Activated T-helper 2 cell treated with anti-CD3 and anti-CD28 coated beads, Interferon-gamma antibody, Interleukin-2, Interleukin-4, amounts not matched to agents 10 μg/mL and 5 μg/mL and 100 μg/mL, durations not matched to agents 14 hours and 24 hours and 36 hours (primary cell): ENCODE data around the gene OR10A3. TPM values are rescaled to one million over a fixed set of nuclear protein-coding genes. Genes with fewer than 3 reads are reported as not detected.

Experiments used
- DNase-seq: peaks from one replicate; pipeline ENCODE4 v3.0.0; 2021; ENCODE audit warnings: low spot score
- H3K27ac Mint-ChIP-seq: one replicate; pipeline ENCODE4 v1.8.0; 2021; ENCODE audit warnings: mixed read lengths
- H3K27me3 Mint-ChIP-seq: one replicate; pipeline ENCODE4 v1.8.0; 2021; ENCODE audit warnings: low read depth, mixed read lengths
- H3K36me3 Mint-ChIP-seq: one replicate; pipeline ENCODE4 v1.8.0; 2021; ENCODE audit warnings: low read depth, mixed read lengths
- H3K4me1 Mint-ChIP-seq: one replicate; pipeline ENCODE4 v1.8.0; 2021; ENCODE audit warnings: low read depth, mixed read lengths
- H3K4me3 Mint-ChIP-seq: one replicate; pipeline ENCODE4 v1.8.0; 2021; ENCODE audit warnings: low read depth, mild to moderate bottlenecking, moderate library complexity, mixed read lengths
- H3K9me3 Mint-ChIP-seq: one replicate; pipeline ENCODE4 v1.8.0; 2021; ENCODE audit warnings: mixed read lengths
- intact Hi-C: fragments of 100-400 bp; cut with micrococcal nuclease; formaldehyde crosslinking; loops from one replicate; pipeline ENCODE4 v1.15.1; 2023
- total RNA-seq: library from RNA; stranded (reverse); gene quantifications from 2 replicates; pipeline ENCODE4 v1.2.3, GENCODE V29; 2022

OR10A3 gene
- total RNA-seq, 1 donor from 2014 or later = not detected

- Mint-ChIP-seq H3K9me3 (no peaks in the 10 kb centered on the region), H3K27me3 (no peaks in the 10 kb centered on the region), H3K27ac (no peak overlapping the region), H3K36me3 (no peaks in the 10 kb centered on the region), H3K4me1 (no peaks in the 10 kb centered on the region), H3K4me3 (no peak overlapping the region)
- intact Hi-C loops = no loop called here
- DNase-seq = no peak
Observed at GRCh38 chr11:7898666-7899283, 42.7 kb downstream of the OR10A3 start.

GRCh38 chr11:7896009-7896785 is 45.3 kb downstream of the OR10A3 start:
- no peaks in the 10 kb centered on the region for H3K36me3 Mint-ChIP-seq
- intact Hi-C loops = no loop called here
- no peak overlapping the region for H3K27ac Mint-ChIP-seq
- DNase-seq = no peak
- no peak overlapping the region for H3K4me3 Mint-ChIP-seq
- peaks cover 4% of the 10 kb centered on the region for H3K4me1 Mint-ChIP-seq
- H3K9me3 Mint-ChIP-seq = no peaks in the 10 kb centered on the region
- peaks cover 3% of the 10 kb centered on the region for H3K27me3 Mint-ChIP-seq

GRCh38 chr11:7894251-7894650 is 47.3 kb downstream of the OR10A3 start:
- Mint-ChIP-seq H3K27ac (no peak overlapping the region), H3K27me3 (peaks cover 7% of the 10 kb centered on the region), H3K4me3 (no peak overlapping the region), H3K9me3 (no peaks in the 10 kb centered on the region), H3K4me1 (peaks cover 4% of the 10 kb centered on the region), H3K36me3 (no peaks in the 10 kb centered on the region)
- intact Hi-C loops = no loop called here
- DNase-seq = no peak

- Mint-ChIP-seq H3K4me1 (peaks cover 4% of the 10 kb centered on the region), H3K27me3 (peaks cover 7% of the 10 kb centered on the region), H3K36me3 (no peaks in the 10 kb centered on the region), H3K9me3 (no peaks in the 10 kb centered on the region), H3K4me3 (no peak overlapping the region), H3K27ac (no peak overlapping the region)
- no peak for DNase-seq
- intact Hi-C loops = no loop called here
Observed at GRCh38 chr11:7893796-7894195, 47.7 kb downstream of the OR10A3 start.

- intact Hi-C loops = loop anchor here (1.0 kb wide), 2 partner anchors 94 to 206 kb away; partner anchors contain the start of gene EIF3F
- Mint-ChIP-seq H3K9me3 (no peaks in the 10 kb centered on the region), H3K27me3 (peaks cover 7% of the 10 kb centered on the region), H3K4me3 (no peak overlapping the region), H3K4me1 (peaks cover 4% of the 10 kb centered on the region), H3K36me3 (no peaks in the 10 kb centered on the region), H3K27ac (no peak overlapping the region)
- DNase-seq = no peak
Observed at GRCh38 chr11:7892840-7893254, 48.7 kb downstream of the OR10A3 start.

- DNase-seq = no peak
- intact Hi-C loops = loop anchor here (1.0 kb wide), 2 partner anchors 95 to 207 kb away; partner anchors contain the start of gene EIF3F
- H3K4me1 Mint-ChIP-seq = peaks cover 4% of the 10 kb centered on the region
- no peaks in the 10 kb centered on the region for H3K9me3 Mint-ChIP-seq
- no peak overlapping the region for H3K4me3 Mint-ChIP-seq
- H3K36me3 Mint-ChIP-seq = no peaks in the 10 kb centered on the region
- peaks cover 7% of the 10 kb centered on the region for H3K27me3 Mint-ChIP-seq
- no peak overlapping the region for H3K27ac Mint-ChIP-seq
Observed at GRCh38 chr11:7892059-7892699, 49.3 kb downstream of the OR10A3 start.

- peaks cover 7% of the 10 kb centered on the region for H3K27me3 Mint-ChIP-seq
- intact Hi-C loops = no loop called here
- no peak overlapping the region for H3K4me3 Mint-ChIP-seq
- no peaks in the 10 kb centered on the region for H3K36me3 Mint-ChIP-seq
- no peak for DNase-seq
- H3K27ac Mint-ChIP-seq = no peak overlapping the region
- peaks cover 4% of the 10 kb centered on the region for H3K4me1 Mint-ChIP-seq
- no peaks in the 10 kb centered on the region for H3K9me3 Mint-ChIP-seq
Observed at GRCh38 chr11:7890417-7891172, 50.9 kb downstream of the OR10A3 start.

GRCh38 chr11:7889985-7890384 is 51.5 kb downstream of the OR10A3 start:
- Mint-ChIP-seq H3K9me3 (no peaks in the 10 kb centered on the region), H3K4me1 (peaks cover 4% of the 10 kb centered on the region), H3K4me3 (no peak overlapping the region), H3K27ac (no peak overlapping the region), H3K27me3 (peaks cover 7% of the 10 kb centered on the region), H3K36me3 (no peaks in the 10 kb centered on the region)
- DNase-seq = no peak
- intact Hi-C loops = no loop called here

Other genes starting within 250 kb of the OR10A3 start
- gene OVCH2, start 235.2 kb downstream of the OR10A3 start, total RNA-seq = not detected in 2 replicates
- gene OR5P2, start 144.8 kb downstream of the OR10A3 start, total RNA-seq = not detected in 2 replicates
- not detected in 2 replicates for gene OR5P3, start 110.9 kb downstream of the OR10A3 start, total RNA-seq
- not detected in 2 replicates for gene OR10A6, start 10.4 kb downstream of the OR10A3 start, total RNA-seq
- gene NLRP10, start 23.7 kb upstream of the OR10A3 start, total RNA-seq = not detected in 2 replicates
- gene EIF3F, start 45.6 kb upstream of the OR10A3 start, total RNA-seq = 237 and 239 TPM in 2 replicates
- 0.50 and 0.55 TPM in 2 replicates for gene TUB, start 139.5 kb upstream of the OR10A3 start, total RNA-seq
- 2.3 and 3.2 TPM in 2 replicates for gene RIC3, start 227.3 kb upstream of the OR10A3 start, total RNA-seq